Activated CD4-positive, alpha-beta T cell treated with anti-CD3 and anti-CD28 coated beads, Interleukin-2, amount 50 U/mL, for 16 hours (primary cell): ENCODE results near the gene MORN4.
"Not testable (repeated sequence)": the region's sequence is repeated elsewhere in the genome, so short reads cannot be mapped to it uniquely, and the experiment has no call there.

ENCODE experiments used
- DNase-seq: peaks from one replicate; pipeline ENCODE4 v3.0.0-alpha.2; 2020

Gene MORN4

DNA sequence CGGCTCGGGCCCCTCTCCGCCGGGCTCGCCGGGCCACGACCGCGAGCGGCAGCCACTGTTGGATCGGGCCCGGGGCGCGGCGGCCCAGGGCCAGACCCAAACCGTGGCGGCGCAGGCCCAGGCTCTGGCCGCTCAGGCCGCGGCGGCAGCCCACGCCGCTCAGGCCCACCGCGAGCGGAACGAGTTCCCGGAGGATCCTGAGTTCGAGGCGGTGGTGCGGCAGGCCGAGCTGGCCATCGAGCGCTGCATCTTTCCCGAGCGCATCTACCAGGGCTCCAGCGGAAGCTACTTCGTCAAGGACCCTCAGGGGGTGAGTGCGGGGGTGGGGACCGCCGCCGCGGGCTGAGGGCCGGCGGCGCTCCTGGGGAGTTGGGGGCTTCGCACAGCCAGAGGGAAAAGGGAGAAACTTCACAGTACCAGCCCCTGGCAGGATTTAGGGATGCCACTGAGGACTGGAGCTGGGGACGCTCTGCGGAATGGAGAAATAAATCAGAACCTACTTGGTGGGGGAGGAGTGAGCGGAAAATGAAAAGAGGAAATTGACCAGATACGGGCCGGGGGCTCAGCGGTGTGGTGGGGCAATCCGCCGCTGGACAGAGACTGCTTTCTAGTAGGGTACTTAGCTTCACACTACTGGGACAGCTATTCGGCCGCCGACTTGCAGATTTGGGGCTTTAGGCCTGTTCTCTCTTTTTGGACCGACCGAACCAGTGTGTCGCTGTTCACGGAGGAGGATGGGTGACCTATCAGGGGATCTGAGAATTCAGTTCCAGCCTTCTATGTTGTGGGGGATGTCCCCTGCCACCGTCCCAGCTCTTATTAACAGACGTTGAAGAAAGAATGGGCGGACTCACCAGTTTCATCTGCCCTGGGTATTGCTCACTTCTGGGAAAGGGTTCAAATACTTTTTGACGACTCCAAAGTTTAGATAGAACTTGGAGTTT is 7.8 kb upstream of the MORN4 start:
- DNase-seq = peak; percentile 25

DNA sequence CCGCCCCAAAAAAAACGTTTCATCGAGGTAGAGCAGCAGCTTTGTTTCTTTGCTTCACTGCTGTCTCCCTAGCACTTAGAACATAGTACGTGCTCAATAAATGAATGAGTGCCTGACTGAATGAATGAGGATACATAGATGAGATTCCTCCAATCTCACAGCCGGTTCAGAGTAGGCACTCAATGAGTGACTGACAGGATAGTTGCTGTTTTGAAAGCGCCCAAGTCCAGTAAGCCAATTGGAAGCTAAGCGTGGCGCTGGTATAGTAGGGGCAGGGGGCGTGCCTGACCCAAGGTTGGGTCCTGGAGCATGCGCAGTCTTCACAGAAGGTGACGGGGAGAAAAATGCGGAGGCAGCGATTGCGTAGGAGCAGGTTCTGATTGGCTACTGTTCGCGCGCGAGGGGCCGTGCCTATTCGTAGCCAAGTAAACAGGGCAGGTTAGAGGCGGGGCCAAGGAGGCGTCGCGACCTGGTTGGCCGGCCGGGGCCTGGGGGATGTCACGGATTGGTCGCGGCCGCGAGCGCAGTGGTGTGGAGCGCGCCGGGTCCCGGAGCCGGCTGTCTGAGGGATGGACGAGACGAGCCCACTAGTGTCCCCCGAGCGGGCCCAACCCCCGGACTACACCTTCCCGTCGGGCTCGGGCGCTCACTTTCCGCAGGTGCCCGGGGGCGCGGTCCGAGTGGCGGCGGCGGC is 7.0 kb upstream of the MORN4 start, which contains the start of gene PI4K2A:
PI4K2A (plus strand) TSS at position 498 of the 694 bp plus-strand sequence; CDS start at position 570, 72 bp downstream.
- DNase-seq = peak; percentile 100

DNA sequence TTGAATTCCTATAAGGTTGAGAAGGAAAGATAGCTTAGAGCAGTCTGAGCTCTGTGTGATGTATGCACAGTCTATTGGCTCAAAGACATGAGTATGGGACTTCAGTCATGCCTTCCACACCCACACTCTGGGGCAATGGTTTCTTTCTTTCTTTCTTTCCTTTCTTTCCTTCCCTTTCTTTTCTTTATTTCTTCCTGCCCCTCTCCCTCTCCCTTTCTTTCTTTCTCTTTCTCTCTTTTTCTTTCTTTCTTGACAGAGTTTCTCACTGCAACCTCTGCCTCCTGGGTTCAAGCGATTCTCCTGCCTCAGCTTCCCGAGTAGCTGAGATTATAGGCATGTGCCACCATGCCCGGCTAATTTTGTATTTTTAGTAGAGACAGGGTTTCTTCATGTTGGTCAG is 5.8 kb upstream of the MORN4 start:
- DNase-seq = not testable (repeated sequence)

DNA sequence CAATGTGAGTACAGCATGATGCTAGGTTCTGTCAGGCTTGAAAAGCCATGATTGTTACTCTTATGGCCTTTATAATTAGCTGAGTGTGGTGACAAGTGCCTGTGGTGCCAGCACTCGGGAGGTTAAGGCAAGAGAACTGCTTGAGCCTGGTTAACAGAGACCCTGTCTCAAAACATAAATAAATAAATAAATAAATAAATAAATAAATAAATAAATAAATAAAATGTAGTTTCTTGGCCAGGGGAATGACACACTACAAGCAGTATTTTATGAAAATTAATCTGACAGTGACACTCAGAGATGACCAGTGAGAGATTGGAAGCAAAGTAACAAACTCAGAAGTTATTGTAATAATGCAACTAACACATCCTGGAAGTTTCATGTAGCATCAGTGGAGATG is 2.3 kb upstream of the MORN4 start:
- no peak for DNase-seq

DNA sequence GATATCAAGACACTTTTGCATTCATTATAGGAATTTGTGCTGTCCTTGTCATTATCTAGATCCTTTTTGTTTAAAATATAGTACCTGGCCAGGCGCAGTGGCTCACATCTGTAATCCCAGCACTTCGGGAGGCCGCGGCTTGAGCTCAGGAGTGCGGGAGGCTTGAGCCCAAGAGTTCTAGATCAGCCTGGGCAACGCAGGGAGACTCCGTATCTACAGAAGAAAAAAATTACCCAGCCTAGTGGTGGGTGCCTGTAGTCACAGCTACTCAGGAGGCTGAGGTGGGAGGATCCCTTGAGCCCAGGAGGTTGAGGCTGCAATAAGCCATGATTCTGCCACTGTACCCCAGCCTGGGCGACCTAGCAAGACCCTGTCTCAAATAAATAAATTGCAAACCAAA is 621 bp upstream of the MORN4 start:
- peak; percentile 45 for DNase-seq

DNA sequence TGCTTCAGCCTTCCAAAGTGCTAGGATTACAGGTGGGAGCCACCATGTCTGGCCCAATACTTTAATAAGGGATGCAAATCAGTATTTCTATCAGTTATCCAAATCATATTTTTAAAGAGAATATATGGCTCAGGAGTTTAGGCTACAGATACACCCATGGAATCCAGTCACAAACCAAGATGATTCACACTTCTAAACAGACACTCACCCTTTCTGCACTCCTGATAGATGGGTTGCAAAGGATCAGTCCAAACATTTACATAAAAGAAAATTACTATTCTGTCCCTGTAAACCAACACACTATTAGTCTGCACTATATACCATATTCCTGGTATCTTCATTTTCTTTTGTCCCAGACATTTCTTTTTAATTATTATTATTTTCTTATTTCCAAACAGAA is 2.2 kb downstream of the MORN4 start:
- no peak for DNase-seq

DNA sequence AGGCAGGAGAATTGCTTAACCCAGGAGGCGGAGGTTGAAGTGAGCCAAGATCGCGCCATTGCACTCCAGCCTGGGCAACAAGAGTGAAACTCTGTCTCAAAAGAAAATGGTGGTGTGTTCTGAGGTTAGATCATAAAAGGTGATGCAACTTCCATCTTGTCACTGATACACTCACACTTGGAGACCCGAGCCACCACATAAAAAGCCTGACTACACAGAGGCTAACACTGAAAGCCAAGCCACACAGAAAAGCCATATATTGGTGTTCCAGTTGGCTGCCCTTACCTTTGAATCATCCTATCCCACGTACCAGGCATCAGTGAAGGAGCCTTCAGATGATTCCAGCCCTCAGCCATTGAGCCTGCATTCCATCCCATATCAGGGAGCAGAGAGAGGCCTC is 4.0 kb downstream of the MORN4 start:
- DNase-seq = no peak

DNA sequence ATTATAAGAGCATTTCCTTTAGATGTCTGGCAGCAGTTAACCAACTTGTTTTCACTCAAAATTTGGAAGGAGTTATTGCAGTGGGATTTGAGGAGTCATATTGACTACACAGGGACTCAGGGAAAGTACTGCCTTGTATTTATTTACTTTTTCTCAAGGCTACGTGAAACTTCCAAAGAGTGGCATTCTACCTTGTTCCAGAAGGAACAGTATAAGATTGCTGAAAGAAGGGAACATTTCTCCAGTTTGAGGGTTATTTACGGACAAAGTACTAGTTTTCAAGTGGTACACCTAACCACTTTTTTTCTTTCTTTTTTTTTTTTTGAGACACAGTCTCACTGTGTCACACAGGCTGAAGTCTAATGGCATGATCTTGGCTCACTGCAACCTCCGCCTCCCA is 5.1 kb downstream of the MORN4 start:
- no peak for DNase-seq

DNA sequence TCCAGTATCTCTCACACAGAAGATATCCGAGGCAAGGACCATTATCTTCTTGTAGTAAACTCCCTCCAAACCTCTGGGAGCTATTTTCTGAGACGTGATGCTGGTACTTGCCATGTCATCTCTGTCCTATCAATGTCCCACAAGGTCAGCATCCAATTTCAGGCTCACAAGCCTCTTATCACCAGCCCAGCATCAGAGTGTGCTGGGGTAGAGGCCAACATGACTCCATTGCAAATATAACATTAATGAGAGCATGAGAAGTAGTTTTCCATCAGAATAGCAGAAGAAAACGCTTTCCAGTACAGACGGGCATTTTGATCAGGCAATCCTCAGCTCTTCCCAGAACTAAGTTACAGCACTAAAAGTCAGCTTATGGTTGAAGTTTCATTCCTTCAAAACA is 5.6 kb downstream of the MORN4 start:
- DNase-seq = no peak

DNA sequence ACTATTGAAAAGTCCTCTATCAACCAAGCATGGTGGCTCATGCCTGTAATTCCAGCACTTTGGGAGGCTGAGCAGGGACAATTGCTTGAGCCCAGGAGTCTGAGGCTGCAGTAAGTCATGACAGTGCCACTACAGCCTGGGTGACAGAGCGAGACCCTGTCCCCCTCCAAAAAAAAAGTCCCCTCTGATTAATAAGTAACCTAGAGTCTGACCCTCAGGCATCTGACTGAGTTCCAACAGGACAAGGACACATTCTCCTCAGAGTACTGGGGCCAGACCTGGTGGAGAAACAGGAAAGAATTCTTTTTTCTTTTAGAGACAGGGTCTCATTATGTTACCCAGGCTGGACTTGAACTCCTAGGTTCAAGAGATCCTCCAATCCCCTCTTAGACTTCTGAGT is 10.0 kb downstream of the MORN4 start:
- no peak for DNase-seq

DNA sequence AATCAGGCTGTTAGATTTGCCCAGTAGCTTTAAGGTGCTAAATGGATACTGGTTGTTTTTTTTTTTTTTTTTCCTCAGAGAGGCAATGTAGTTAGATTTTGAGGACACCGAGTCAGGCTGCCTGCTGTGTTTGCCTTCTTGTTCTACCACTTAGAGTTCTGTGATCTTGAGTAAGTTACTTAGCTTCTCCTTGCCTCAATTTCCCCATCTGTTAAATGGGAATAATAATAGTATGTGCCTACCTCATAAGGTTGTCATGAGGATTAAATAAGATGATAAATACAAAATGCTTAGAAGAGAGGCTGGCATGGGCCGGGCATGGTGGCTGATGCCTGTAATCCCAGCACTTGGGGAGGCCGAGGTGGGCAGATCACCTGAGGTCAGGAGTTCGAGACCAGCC is 14.6 kb downstream of the MORN4 start:
- no peak for DNase-seq

DNA sequence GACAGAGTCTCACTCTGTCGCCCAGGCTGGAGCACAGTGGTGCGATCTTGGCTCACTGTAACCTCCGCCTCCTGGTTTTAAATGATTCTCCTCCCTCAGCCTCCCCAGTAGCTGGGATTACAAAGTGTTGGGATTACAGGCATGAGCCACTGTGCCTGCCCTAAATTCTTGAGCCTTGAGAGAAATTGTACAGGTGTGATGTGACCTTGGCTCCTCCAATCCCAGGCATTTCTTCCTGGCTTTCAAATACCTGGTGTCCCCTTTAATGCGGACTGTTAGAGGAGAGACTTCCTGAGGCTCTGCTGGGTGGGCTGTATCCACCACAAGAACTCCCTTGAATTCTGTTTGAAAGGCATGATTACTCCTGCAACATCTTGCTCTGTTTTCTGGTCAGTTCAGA is 15.0 kb downstream of the MORN4 start:
- no peak for DNase-seq

DNA sequence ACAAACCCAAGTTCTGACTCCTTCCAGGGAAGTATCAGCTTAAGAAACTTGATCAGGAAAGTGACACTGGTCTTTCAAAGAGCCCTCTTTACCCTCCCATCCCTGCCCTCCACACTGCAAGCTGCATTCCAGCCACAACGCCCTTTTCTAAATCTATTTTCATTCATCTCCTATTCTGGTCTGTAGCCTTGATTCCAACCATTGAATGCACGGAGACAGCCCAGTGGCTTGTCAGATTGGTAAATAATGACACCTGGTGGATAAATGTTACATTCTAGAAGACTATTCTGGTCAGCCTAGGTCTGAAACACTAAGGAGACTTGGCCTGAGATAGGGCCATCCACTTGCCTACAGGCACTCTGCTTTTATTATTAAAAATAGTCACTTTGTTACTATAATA is 20.9 kb downstream of the MORN4 start:
- no peak for DNase-seq

DNA sequence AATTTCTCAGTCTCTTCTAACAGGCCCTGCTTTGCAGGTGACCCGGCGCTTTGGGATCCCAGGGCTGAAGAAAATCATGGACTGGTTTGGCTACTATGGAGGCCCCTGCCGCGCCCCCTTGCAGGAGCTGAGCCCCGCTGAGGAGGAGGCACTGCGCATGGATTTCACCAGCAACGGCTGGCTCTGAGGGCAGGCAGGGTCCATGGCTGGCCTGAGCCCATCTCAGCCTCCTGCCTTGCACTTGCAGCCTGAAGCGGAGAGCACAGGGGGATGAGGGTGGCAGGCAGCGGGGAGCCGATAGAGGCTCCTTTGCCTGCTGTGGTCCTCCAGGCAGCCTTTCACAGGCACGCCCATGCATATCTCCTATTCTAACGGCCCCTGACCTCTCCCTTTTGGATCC is 21.8 kb downstream of the MORN4 start:
- DNase-seq = no peak

DNA sequence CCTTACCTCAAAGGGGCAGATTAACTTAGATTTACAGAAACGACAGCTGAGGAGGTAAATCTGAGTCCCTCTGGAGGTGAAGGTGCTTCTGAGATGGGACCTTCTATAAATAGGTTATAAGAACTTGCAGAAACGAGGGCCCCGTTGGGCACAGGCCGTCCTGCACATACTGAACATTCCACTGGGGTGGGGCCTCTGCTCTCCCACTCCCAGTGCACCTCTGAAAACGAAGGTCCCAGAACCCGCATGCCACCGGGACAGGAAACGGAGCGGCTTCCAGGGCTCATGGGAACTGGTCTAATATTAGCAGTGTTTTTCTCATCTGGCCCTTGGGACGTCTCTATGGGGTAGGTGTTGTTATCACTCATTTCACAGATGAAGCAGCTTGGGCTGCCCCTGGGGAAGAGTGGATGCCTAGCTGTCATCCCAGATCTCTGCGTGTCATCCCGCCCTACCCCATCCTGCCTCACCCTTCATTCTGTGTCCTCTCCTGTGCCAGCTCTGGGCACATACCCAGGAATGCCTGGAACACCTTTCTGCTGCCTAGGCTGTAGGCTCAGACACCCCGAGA is 24.2 kb downstream of the MORN4 start:
- DNase-seq = no peak

DNA sequence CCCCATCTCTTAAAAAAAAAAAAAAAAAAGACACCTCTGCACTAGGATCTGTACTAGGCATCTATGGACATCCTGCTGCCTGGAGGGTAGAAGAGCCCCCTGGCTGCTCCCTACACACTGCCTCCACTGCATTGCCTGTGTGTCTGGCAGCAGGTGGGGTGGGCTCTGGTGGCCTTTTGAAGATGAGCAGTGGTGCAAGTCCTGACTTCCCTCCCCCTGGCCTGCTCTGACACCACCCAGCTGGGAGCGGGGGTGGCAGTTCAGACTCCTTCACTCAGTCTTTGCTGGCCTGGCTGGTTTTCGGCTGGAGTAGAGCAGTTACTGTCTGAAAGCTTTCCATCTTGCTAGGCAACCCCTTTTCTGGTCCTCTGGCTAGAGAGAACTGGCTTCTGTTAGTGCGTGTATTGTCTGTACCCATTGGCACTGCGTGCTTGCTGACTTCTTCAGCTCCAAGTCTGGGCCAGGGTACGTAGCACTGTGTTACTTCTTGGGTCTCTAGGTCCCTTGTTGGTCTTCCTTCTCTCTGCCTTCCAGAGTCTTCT is 26.1 kb downstream of the MORN4 start:
- DNase-seq = no peak

DNA sequence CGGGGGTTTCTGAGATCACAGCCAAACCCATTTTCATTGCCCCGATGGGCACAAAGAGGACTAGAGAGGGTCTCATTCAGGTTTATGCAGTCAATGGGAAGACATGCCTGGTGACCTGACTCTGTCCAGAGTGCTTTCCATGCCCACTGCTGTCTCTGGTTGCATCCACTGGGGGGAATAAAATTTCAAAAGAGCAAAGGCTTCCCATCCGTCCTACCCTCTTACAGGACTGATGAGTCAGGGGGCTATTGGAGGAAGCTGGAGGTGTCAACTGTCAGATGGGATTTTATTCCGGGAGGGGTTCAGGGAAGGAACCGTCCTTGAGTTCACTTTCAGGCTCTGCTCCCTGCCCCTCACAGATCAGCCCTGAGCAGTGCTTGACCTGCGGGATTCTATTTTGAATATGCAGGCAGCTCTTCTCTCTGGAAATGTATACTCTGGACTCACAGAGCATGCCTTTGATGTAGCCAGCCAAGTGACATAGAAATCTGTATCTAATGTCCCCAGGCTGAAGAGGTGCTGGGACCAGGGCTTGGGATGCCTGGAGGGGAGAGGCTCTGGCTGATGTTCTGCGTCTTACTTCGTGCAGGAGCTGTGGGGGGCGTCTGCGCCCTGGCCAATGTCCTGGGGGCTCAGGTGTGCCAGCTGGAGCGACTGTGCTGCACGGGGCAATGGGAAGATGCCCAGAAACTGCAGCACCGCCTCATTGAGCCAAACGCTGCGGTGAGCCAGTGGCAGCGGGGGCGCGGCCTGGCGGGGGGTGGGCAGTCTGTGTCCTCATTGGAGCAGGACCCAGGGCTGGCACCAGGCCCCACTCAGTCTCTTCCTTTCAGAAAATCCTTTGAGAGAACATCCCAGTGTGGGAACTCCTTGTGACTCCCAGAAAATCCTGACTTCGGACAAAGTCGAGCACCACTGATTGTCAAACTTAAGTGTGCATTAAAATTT is 31.8 kb downstream of the MORN4 start:
- no peak for DNase-seq

DNA sequence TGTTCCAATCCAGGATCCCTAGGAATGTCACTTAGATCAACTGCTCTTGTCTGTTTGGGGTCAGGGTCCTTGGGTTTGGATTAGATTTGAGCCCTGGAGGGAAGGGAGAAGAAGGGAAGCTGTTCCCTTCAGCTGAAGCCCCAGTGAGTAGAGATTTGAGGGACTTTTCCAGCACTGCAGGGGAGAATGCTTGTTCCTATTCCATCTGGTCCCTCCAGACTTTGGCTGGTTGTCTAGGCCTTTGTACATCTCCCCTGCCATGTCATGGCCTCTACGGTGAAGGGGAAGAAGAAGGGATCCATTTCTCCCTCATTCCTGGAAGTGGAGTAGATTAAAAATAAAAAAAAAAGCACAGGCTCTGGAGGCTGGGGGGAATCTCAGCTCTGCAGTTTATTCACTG is 32.7 kb downstream of the MORN4 start:
- no peak for DNase-seq

DNA sequence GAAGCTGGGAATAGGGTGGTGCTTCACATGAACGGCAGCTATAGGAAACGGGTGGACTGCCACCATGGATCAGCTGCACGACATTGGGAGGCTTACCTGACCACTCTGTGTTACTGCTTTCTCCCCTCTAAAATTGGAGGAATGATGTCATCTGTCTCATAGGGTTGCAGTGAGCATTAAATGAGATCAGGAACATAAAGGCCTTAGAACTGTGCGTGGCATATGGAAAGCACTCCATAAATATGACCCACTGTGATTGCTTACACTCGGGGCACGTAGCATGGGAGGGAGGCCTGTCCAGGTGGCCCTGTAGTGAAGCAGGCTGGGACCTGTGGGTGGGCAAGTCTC is 34.1 kb downstream of the MORN4 start:
- no peak for DNase-seq

DNA sequence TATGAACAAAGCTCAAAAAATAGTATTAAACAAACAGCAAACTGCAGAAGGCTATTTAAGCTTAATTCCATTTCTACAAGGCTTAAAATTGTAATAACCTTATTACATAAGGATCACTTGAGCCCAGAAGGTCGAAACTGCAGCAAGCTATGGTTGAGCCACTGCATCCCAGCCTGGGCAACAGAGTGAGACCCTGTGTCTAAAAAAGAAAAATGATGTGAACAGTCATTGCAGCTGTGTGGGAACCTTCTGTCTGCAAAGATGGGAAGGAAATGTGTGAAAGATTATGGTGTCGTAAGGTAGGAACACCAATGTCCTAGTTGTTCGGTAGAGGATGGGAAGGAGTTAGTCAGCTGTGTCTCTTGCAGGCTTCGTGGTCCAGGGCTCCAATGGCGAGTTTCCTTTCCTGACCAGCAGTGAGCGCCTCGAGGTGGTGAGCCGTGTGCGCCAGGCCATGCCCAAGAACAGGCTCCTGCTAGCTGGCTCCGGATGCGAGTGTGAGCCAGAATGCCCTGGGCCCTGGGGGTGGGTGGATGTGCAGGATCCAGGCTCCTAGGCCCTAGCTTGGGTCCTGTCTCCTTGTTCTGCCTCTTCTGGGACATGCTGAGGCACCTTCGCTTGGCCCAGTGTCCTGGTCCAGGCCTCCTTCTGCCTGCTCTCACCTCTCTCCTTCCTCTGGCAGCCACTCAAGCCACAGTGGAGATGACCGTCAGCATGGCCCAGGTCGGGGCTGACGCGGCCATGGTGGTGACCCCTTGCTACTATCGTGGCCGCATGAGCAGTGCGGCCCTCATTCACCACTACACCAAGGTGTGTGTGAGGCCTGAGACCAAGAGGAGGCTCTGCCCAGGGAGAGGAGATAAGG is 34.7 kb downstream of the MORN4 start:
- DNase-seq = no peak

DNA sequence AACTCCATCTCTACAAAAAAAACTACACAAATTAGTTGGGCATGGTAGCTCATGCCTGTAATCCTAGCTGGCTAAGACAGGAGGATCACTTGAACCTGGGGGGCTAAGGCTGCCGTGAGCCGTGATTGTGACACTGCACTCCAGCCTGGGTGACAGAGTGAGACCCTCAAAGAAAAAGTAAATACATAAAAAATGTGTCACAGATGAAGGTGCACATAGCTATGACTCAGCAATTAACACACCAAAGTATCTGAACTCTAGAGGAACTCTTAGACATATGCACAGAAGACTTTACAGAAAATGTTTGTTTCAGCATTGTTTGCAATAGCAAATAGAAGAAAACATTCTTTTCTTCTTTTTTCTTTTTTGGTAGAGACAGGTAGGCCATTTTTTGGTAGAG is 35.5 kb downstream of the MORN4 start:
- DNase-seq = no peak
